ENCODE results near the gene MGME1.

GRCh38 chr20:17933121-17933520 lies 35.7 kb upstream of the MGME1 start:
- TF ChIP-seq TAF1 (IDR thresholded peaks at IDR 0.05; ENCODE audit: borderline replicate concordance, insufficient read depth, low read length) (no peak), REST (IDR thresholded peaks at IDR 0.05; ENCODE audit: insufficient read depth in 1 of 2, low read depth in 2 of 2, low read length in 2 of 2) (no peak), POLR2AphosphoS5 (IDR thresholded peaks at IDR 0.05; ENCODE audit: low read depth, low read length) (no peak), FOXP2 (optimal IDR thresholded peaks at IDR 0.05; ENCODE audit: borderline replicate concordance, extremely low read depth, extremely low read length, insufficient read depth) (no peak)

Data from PFSK-1 (cell line).